Measurements from ENCODE around the gene ENTPD5.
"Not testable (repeated sequence)": the region's sequence is repeated elsewhere in the genome, so short reads cannot be mapped to it uniquely, and the experiment has no call there.

ENTPD5 gene

GRCh38 chr14:73935666-73936065 is 83.4 kb downstream of the ENTPD5 start:
- Histone ChIP-seq H3K9ac (ENCODE audit: low read depth, low read length, poor library complexity) (no peak overlapping the region), H3K4ac (ENCODE audit: low read length) (no peak overlapping the region), H3K27me3 (ENCODE audit: control insufficient read depth in 3 of 3, insufficient read depth in 3 of 3, low read depth in 1 of 3, low read length in 3 of 3) (no peaks in the 10 kb centered on the region), H2AFZ (ENCODE audit: low read length) (no peak overlapping the region), H3K4me3 (ENCODE audit: low read length in 2 of 2) (no peak overlapping the region), H3K23ac (ENCODE audit: low read depth, low read length, poor library complexity) (no peak overlapping the region), H2BK120ac (ENCODE audit: low read depth, low read length) (no peak overlapping the region), H3K79me1 (ENCODE audit: low read depth, low read length) (no peaks in the 10 kb centered on the region), H3K14ac (ENCODE audit: low read length) (no peak overlapping the region), H3K27ac (replicated peaks; ENCODE audit: low read length) (no peak overlapping the region), H3K4me2 (ENCODE audit: insufficient read depth, low read length, poor library complexity, severe bottlenecking) (no peak overlapping the region), H2BK12ac (ENCODE audit: low read length) (no peak overlapping the region), H4K91ac (ENCODE audit: low read depth, low read length, poor library complexity) (no peak overlapping the region), H4K8ac (ENCODE audit: low read depth, low read length) (no peak overlapping the region), H2AK5ac (ENCODE audit: low read depth, low read length) (no peak overlapping the region), H3K18ac (ENCODE audit: low read length) (no peak overlapping the region), H3K36me3 (replicated peaks in 1 of 2; ENCODE audit: control insufficient read depth in 2 of 2, insufficient read depth in 2 of 2, low read length in 2 of 2) (peaks cover 15 to 67% of the 10 kb centered on the region in 2 donors), H3K4me1 (ENCODE audit: control insufficient read depth in 2 of 2, insufficient read depth in 1 of 2, low read depth in 1 of 2, low read length in 2 of 2) (peaks cover 0 to 2% of the 10 kb centered on the region in 2 donors), H2BK15ac (ENCODE audit: low read length) (no peak overlapping the region), H3K9me3 (replicated peaks in 1 of 2; ENCODE audit: control insufficient read depth in 2 of 2, insufficient read depth in 1 of 2, low read depth in 1 of 2, low read length in 2 of 2) (no peaks in the 10 kb centered on the region), H2BK5ac (ENCODE audit: low read length) (no peak overlapping the region)
- no CpG with 5 or more reads among the region's 2 CpGs for WGBS, 2 donors (ENCODE audit: extremely low coverage in 2 of 2, insufficient read length in 2 of 2, insufficient replicate concordance in 1 of 2)
- no peak for DNase-seq (ENCODE audit: low spot score)

- DNase-seq (ENCODE audit: low spot score) = no peak
- Histone ChIP-seq H3K79me1 (ENCODE audit: low read depth, low read length) (peaks cover 2% of the 10 kb centered on the region), H2AFZ (ENCODE audit: low read length) (no peak overlapping the region), H3K4me2 (ENCODE audit: insufficient read depth, low read length, poor library complexity, severe bottlenecking) (no peak overlapping the region), H2BK120ac (ENCODE audit: low read depth, low read length) (no peak overlapping the region), H4K8ac (ENCODE audit: low read depth, low read length) (no peak overlapping the region), H3K9ac (ENCODE audit: low read depth, low read length, poor library complexity) (no peak overlapping the region), H3K4me3 (ENCODE audit: low read length in 2 of 2) (no peak overlapping the region), H3K4ac (ENCODE audit: low read length) (no peak overlapping the region), H3K9me3 (replicated peaks in 1 of 2; ENCODE audit: control insufficient read depth in 2 of 2, insufficient read depth in 1 of 2, low read depth in 1 of 2, low read length in 2 of 2) (no peaks in the 10 kb centered on the region), H3K27ac (replicated peaks; ENCODE audit: low read length) (no peak overlapping the region), H3K23ac (ENCODE audit: low read depth, low read length, poor library complexity) (no peak overlapping the region), H3K18ac (ENCODE audit: low read length) (no peak overlapping the region), H2AK5ac (ENCODE audit: low read depth, low read length) (no peak overlapping the region), H4K91ac (ENCODE audit: low read depth, low read length, poor library complexity) (no peak overlapping the region), H2BK5ac (ENCODE audit: low read length) (no peak overlapping the region), H3K36me3 (replicated peaks in 1 of 2; ENCODE audit: control insufficient read depth in 2 of 2, insufficient read depth in 2 of 2, low read length in 2 of 2) (peaks cover 35 to 100% of the 10 kb centered on the region in 2 donors), H2BK15ac (ENCODE audit: low read length) (no peak overlapping the region), H3K27me3 (ENCODE audit: control insufficient read depth in 3 of 3, insufficient read depth in 3 of 3, low read depth in 1 of 3, low read length in 3 of 3) (no peaks in the 10 kb centered on the region), H3K4me1 (ENCODE audit: control insufficient read depth in 2 of 2, insufficient read depth in 1 of 2, low read depth in 1 of 2, low read length in 2 of 2) (no peaks in the 10 kb centered on the region), H3K14ac (ENCODE audit: low read length) (no peak overlapping the region), H2BK12ac (ENCODE audit: low read length) (no peak overlapping the region)
- WGBS, 2 donors (ENCODE audit: extremely low coverage in 2 of 2, insufficient read length in 2 of 2, insufficient replicate concordance in 1 of 2) = no CpG with 5 or more reads among the region's 5 CpGs
Observed at GRCh38 chr14:73924337-73924736, 94.8 kb downstream of the ENTPD5 start.

DNA sequence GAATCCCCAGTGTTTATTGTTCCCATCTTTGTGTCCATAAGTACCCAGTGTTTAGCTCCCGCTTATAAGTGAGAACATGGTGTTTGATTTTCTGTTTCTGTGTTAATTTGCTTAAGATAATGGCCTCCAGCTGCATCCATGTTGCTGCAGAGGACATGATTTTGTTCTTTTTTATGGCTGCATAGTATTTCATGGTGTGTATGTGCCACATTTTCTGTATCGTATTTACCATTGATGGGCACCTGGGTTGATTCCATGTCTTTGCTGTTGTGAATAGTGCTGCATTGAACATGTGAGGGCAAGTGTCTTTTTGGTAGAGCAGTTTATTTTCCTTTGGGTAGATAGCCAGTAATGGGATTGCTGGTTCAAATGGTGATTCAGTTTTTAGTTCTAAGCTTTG is 99.6 kb downstream of the ENTPD5 start:
- H3K27me3 ChIP-seq (ENCODE audit: control insufficient read depth in 3 of 3, insufficient read depth in 3 of 3, low read depth in 1 of 3, low read length in 3 of 3); H3K9ac ChIP-seq (ENCODE audit: low read depth, low read length, poor library complexity); DNase-seq (ENCODE audit: low spot score); H3K4me2 ChIP-seq (ENCODE audit: insufficient read depth, low read length, poor library complexity, severe bottlenecking); H4K8ac ChIP-seq (ENCODE audit: low read depth, low read length); H3K9me3 ChIP-seq (replicated peaks in 1 of 2; ENCODE audit: control insufficient read depth in 2 of 2, insufficient read depth in 1 of 2, low read depth in 1 of 2, low read length in 2 of 2); H2BK5ac ChIP-seq (ENCODE audit: low read length); H2BK15ac ChIP-seq (ENCODE audit: low read length); H2BK120ac ChIP-seq (ENCODE audit: low read depth, low read length); H3K23ac ChIP-seq (ENCODE audit: low read depth, low read length, poor library complexity); H2AK5ac ChIP-seq (ENCODE audit: low read depth, low read length); H3K4me1 ChIP-seq (ENCODE audit: control insufficient read depth in 2 of 2, insufficient read depth in 1 of 2, low read depth in 1 of 2, low read length in 2 of 2); H3K4me3 ChIP-seq (ENCODE audit: low read length in 2 of 2); H3K4ac ChIP-seq (ENCODE audit: low read length); H2AFZ ChIP-seq (ENCODE audit: low read length); H4K91ac ChIP-seq (ENCODE audit: low read depth, low read length, poor library complexity); H2BK12ac ChIP-seq (ENCODE audit: low read length); H3K18ac ChIP-seq (ENCODE audit: low read length); H3K79me1 ChIP-seq (ENCODE audit: low read depth, low read length); H3K27ac ChIP-seq (replicated peaks; ENCODE audit: low read length); H3K14ac ChIP-seq (ENCODE audit: low read length): not testable (repeated sequence)
- WGBS, 2 donors (ENCODE audit: extremely low coverage in 2 of 2, insufficient read length in 2 of 2, insufficient replicate concordance in 1 of 2) = no CpG with 5 or more reads among the region's 2 CpGs
- peaks cover 26 to 95% of the 10 kb centered on the region in 2 donors for H3K36me3 ChIP-seq (replicated peaks in 1 of 2; ENCODE audit: control insufficient read depth in 2 of 2, insufficient read depth in 2 of 2, low read length in 2 of 2)

DNA sequence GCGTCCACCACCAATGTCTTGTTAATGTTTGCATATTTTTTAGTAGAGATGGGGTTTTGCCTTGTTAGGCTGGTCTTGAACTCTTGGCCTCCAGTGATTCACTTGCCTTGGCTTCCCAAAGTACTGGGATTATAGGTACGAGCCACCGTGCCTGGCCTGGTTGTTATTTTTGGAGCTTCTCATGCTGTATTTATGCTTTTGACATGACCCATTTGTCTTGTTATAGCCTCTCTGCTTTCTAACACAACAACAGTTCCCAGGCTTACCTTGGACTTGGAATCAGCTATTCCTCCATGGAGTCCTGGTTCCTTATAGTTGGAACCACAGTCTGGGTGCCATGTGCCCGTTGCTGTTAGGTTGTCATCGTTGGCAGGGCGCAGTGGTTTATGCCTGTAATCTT is 102.8 kb downstream of the ENTPD5 start:
- H2BK12ac ChIP-seq (ENCODE audit: low read length) = no peak overlapping the region
- H3K4me3 ChIP-seq (ENCODE audit: low read length in 2 of 2) = no peak overlapping the region
- H3K36me3 ChIP-seq (replicated peaks in 1 of 2; ENCODE audit: control insufficient read depth in 2 of 2, insufficient read depth in 2 of 2, low read length in 2 of 2) = peaks cover 13 to 94% of the 10 kb centered on the region in 2 donors
- no peak overlapping the region for H2BK5ac ChIP-seq (ENCODE audit: low read length)
- H4K8ac ChIP-seq (ENCODE audit: low read depth, low read length) = no peak overlapping the region
- no peaks in the 10 kb centered on the region for H3K27me3 ChIP-seq (ENCODE audit: control insufficient read depth in 3 of 3, insufficient read depth in 3 of 3, low read depth in 1 of 3, low read length in 3 of 3)
- WGBS, 2 donors (ENCODE audit: extremely low coverage in 2 of 2, insufficient read length in 2 of 2, insufficient replicate concordance in 1 of 2) = no CpG with 5 or more reads among the region's 6 CpGs
- no peak overlapping the region for H3K9ac ChIP-seq (ENCODE audit: low read depth, low read length, poor library complexity)
- H4K91ac ChIP-seq (ENCODE audit: low read depth, low read length, poor library complexity) = no peak overlapping the region
- no peak overlapping the region for H2AFZ ChIP-seq (ENCODE audit: low read length)
- H3K27ac ChIP-seq (replicated peaks; ENCODE audit: low read length) = no peak overlapping the region
- H3K4ac ChIP-seq (ENCODE audit: low read length) = no peak overlapping the region
- no peak overlapping the region for H2AK5ac ChIP-seq (ENCODE audit: low read depth, low read length)
- no peak overlapping the region for H3K4me2 ChIP-seq (ENCODE audit: insufficient read depth, low read length, poor library complexity, severe bottlenecking)
- no peaks in the 10 kb centered on the region for H3K9me3 ChIP-seq (replicated peaks in 1 of 2; ENCODE audit: control insufficient read depth in 2 of 2, insufficient read depth in 1 of 2, low read depth in 1 of 2, low read length in 2 of 2)
- DNase-seq (ENCODE audit: low spot score) = no peak
- no peak overlapping the region for H2BK15ac ChIP-seq (ENCODE audit: low read length)
- H3K14ac ChIP-seq (ENCODE audit: low read length) = no peak overlapping the region
- H2BK120ac ChIP-seq (ENCODE audit: low read depth, low read length) = no peak overlapping the region
- no peaks in the 10 kb centered on the region for H3K4me1 ChIP-seq (ENCODE audit: control insufficient read depth in 2 of 2, insufficient read depth in 1 of 2, low read depth in 1 of 2, low read length in 2 of 2)
- no peak overlapping the region for H3K23ac ChIP-seq (ENCODE audit: low read depth, low read length, poor library complexity)
- peaks cover 2% of the 10 kb centered on the region for H3K79me1 ChIP-seq (ENCODE audit: low read depth, low read length)
- H3K18ac ChIP-seq (ENCODE audit: low read length) = no peak overlapping the region
